M059J (cell line): ENCODE measurements around the gene PLCH2. TPM values are rescaled to one million over a fixed set of nuclear protein-coding genes. Genes with fewer than 3 reads are reported as not detected.

Experiments used
- DNase-seq: peaks from one replicate; pipeline ENCODE4 v3.0.0-alpha.2; 2012; ENCODE audit warnings: low read depth
- total RNA-seq: library from RNA; depleted of rRNA; stranded (reverse); fragments of >200 nt; shearing (Covaris generic); gene quantifications from 2 replicates; pipeline ENCODE4 v1.2.3, GENCODE V29; 2014

Gene PLCH2
- total RNA-seq, 1 experiment from 2014 or later = not detected

DNA sequence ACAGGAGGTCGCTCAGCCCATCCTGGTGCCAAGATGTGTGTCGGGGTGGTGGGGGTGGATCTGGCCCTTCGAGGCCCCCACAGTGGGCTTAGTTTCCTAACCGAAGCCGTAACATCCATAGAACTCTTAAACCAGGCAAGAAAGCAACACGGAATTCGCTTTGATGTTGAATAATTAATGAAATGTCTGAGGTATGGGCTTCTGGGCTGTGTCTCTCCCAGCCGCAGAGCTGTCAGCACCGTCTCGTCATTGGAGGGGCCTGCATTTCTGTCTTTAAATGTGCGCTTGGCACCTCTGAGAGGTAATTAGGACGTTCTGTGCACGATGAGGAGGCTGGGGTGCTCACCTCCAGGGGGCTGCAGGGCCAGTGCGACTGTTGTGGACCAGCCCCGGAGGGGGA, 13.3 kb upstream of the PLCH2 start:
- DNase-seq = no peak

DNA sequence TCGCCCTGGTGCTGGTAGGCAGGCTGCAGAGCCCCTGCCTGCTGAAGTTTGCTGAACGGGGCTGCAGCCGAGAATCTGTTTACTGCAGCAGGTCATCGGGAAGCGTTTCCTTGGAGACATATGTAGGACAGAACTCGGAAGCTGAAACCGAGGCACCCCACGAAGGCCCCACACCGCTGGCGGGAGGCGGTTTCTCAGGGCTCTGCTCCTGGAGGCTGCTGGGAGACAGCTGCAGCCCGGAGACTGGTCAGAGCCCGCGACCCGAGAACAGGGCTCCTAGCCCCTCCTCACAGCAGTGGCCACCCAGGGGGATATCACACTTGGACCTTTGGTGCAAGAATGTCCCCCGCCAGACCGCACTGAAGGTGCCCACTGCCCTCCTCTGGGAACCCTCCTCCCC, 12.7 kb upstream of the PLCH2 start:
- no peak for DNase-seq

DNA sequence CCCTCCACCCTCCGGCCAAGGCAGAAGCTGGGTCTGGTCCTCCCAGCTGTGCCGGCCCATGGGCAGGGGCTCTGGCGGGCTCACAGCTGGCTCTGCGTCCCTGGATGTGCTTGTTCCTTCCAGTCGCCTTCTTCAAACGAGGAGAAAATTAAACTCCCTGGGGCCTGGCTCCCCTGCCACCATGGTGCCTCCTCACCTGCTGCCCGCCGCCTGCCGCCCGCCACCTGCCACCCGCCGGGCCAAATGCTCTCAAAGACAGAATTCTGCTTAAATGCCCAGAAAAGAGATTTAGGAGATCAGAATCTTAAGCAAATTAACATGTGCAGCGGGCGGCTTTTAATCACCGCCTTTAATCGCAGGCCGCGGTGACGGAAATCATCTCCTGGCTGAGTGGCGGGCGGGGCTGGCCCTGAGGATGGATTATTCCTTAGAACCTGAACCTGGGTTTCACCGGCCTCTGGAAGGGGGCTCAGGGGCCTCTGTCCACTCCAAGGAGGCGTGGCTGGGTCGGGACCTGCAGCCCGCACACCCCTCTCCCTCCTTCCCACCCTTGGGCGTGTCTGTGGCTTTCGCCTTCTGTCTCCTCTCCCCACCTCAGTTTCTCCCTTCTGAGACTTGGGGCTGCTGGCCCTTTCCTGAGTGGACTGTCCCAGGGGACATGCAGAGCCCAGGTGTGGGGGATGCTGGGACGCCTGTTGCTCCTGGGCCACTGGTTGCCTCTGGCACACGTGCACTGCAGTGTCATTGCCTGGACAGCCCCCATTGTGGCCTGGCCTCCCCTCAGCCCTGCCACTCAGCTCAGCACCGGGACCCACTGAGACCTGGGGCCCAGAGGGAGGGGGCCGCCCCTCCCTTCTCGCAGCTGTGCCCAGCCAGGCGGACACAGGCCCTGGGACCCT, 10.5 kb upstream of the PLCH2 start:
- DNase-seq = no peak

DNA sequence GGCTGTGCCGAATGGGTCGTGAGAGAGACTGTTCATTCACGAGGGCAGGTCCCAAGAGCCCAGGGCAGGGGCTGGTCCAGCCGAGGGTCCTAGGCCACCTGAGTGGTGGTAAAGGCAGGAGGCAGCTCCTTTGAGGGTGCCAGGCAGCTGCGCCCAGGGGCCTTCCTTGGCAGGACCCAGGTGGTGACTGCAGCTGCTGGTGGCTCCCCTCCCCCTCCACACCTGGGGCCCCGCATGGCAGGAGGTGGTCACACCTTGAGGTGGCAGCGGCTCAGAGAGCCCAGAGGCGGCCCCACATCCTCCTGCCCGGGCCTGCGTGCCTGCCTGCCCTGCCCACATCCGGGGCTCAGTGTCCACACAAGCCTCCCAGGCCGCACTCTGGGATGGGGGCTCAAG, 9.8 kb upstream of the PLCH2 start:
- no peak for DNase-seq

DNA sequence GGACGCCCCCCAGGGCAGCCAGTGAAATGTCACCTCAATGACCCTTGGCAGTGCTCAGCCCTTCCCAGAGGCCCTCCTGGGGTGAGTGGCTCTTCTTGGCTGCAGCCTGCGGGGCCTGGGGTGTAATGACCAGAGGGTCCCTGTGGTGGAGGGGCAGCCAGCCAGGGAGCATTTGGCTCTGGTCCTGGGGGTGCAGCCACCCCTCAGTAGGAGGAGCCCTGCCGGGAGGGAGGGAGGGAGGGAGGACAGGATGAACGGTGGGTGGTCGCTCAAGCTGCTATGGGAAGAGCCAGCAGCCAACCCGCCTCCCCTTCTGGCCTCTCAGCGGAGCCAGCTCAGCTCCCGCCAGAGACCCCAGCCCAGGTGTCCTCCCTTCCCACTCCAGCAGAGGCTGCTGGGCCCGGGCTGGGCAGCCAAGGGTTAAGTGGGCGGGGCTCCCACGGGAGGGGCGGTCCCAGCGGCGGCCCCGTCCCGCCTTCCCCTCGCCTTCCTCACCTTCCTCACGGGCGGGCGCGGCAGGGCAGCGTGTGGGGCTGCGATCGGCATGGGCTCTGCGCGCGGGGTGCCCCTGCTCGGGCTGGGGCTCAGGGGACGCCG, 9.0 kb upstream of the PLCH2 start:
- DNase-seq = no peak

DNA sequence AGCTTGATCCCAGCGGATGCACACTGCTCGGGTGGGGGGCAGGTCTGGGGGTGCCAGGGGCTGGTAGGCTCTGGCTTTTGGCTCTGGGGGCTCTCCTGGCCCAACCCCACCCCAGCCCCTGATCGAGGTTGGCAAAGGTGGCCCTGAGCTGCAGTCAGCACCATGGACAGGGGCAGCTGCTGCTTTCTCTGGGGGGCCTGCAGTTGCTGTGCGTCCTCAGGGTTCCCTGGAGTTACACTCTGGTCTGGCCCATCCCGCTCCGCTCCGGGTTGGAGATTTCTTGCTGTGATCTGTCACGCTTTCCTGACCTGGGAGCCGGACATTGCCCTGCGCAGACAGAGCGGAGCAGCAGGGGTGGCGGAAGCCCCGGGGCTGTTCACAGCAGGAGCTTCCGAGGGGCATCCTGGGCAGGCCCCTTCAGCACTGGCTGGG, 8.0 kb upstream of the PLCH2 start:
- no peak for DNase-seq

DNA sequence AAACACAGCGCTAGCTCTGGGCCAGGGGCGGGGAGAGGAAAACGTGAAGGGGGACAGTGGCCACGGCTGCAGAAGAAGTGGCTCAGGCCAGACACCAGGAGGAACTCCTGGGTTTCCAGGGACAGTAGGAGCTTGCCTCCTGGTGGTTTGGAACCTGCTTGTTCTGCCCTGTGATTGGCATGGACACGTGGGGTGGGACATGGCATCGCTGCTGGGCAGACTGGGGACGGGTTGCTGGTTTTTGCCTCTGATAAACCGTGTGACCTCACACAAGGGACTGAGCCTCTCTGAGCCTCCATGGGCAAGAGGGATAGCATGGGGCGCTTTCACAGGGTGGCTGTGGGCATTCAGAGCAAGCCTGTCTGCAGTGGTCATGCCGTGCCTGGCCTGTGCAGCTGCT, 7.5 kb upstream of the PLCH2 start:
- DNase-seq = no peak

DNA sequence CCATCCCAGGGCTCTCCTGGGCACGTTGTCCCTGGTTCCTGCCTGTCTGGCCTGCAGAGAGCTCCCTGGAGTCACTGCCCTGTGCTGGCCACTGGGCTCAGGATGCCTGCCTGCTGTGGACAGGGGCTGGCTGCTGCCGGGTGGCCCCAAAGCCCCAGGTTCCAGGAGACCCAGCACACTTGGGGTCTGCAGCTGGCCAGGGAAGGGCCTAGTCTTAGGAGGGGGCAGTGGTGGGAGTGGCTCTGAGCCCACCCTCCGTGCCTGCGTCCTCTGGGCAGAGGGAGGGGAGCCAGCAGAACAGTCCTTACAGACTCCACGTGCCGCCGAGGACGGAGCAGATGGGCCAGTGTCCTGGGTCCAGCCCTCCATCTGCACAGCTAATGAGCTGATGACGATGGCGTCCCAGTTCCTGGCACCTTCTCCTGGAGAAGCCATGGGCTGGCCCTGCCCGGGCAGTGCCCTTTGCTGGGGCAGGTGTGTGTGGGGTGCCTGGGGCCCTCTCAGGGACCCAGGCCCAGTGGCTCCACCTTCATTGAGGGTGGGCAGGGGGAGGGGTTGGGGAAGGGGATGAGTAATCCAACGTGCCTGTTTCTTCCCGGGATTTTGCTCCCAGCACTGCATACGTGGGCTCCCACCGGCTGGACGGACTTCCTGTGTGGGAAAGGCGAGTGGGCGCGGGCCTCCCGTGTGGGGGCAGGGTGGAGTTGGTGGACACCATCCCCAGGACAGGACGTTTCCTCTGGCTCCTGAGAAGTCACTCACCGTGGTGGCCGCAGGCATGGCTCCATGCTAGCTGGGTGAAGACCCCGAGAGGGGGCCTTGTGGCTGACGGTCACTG, 6.8 kb upstream of the PLCH2 start:
- DNase-seq = no peak

DNA sequence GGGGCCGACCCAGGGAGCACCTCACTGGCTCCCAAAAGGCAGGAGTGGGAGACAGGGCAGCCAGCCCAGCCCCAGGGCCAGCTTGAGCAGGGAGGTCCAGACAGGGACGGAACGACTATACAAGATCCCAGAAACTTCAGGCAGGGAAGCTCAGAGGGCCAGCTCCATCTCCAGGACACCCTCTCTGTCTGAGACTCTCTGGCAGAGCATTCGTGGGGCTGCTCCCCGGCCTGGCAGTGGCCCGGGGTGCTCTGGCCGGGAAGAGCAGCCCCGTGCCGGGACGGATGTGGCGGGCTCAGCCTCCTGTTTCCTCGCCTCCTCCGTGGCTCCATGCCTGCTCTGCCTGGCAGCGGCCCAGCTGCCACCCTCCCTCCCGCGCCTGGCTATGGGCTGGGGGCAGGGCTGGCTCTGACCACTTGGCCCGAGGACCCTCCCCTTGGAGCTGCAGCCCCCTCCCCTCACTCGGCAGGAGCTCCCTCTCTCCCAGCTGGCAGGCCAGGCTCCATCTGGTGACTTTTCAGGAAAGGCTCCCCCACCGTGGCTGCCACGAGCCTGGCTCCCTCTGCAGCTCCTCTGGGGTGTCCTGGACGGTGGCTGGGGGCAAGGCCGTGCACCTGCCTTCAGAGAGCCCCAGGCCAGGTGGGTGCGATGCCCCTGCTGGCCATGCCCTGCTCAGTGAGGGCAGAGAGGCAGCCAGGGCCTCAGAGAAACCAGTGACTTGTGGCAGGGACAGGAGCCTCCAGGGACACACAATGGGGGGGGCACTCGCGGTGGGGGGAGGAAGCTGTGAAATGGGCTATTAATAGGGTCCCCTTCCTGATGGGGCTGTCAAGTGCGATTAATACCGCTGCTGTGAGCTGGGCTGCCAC, 5.6 kb upstream of the PLCH2 start:
- no peak for DNase-seq

DNA sequence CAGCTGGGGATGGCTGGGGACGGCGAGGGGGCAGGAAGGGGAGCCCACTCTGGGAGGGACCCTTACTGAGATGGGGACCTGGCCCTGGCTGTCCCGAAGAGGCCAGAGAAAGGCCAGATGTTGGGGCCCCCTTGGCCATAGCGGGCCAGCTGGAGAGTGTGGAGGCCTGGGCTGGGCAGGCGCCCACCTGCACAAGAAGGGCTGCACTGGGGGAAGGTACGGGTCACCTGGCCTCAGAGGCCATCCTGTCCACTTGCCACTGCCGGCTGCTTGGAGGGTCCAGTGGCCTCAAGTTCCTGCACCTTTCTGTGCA, 5.0 kb upstream of the PLCH2 start:
- DNase-seq = no peak

DNA sequence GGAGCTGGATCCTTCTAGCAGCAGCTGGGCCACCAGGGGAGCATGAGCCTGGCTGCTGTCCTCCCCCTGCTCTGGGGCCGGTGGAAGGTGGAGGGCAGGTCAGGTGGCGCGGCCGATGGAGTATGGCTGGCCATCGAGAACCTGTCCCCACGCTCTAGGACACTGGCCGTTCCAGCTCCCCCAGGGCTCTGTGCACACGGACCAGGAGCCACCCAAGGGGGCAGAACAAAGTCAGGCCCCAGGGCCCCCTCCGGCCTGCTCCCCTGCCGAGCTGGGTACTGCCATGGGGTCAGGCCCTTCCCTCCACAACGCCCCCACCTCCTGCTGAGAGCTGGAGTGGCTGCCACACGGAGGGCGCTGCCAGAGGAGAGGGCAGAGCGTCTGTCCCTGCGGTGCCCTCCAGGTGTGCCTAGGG, 4.5 kb upstream of the PLCH2 start:
- no peak for DNase-seq

DNA sequence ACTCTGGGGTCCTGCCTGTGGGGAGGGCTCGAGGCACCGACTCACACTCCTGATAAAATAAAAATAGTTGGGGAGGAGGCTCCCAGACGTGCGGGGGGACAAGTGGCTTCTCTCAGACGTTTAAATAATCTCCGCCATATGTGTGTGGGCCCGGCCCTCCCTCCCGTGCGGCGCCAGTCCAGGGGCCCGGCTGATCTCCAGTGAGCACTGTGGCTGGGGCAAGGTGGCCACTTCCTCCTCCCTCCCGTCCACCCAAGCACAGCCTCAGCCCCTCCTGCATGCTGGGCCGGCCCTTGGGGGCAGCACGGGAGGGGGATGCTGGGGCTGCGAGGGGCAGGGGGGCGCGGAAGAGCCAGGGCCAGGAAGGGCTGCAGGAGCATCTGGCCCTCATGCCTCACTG, 4.0 kb upstream of the PLCH2 start:
- DNase-seq = no peak

DNA sequence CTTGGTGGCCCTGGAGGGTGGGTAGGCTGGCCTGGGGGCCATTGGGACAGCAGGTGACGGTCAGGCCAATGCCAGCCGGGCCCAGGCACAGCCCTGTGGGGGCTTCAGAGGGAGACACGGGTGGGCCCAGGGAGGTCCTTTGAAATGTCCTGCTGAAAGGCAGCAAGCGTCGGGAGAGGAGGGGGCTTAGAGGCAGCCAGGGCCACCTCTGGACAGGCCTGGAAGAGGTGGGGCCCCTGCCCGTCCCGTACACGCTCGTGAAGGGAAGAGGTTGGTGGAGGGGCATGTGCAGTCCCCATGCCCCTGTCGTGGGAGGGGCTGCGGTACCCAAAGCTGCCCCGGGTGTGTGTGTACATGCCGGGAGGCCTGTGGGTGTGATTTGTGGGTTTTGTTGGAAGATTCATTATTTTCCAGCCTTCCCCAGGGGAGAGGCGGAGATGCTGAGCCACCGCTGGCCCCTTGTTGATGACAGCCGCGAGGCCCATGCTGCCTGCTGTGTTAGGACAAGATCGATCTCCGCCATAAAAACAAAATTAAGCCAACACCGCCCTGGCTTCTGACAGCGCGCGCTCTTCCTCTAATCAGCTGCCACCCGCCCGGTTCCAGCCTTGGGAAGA, 3.4 kb upstream of the PLCH2 start:
- DNase-seq = no peak

DNA sequence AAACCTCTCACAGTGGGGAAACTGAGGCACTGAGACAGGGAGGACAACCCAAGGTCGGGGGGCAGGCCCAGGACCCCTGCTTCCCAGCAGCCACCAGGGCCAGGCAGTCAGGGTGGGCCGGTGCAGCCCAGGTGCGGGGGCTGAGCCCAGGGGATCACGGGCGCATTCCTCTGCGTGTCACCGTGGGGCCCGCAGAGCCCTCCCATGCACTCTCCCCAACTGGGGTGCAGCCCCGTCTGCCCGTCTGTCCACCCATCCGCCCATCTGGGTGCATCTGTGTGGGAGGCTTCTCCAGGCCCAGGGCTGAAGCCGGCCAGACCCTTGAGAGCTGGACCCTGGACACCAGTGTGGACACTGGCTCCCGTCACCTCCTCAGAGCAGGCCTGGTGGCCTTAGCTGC, 2.9 kb upstream of the PLCH2 start:
- DNase-seq = no peak

DNA sequence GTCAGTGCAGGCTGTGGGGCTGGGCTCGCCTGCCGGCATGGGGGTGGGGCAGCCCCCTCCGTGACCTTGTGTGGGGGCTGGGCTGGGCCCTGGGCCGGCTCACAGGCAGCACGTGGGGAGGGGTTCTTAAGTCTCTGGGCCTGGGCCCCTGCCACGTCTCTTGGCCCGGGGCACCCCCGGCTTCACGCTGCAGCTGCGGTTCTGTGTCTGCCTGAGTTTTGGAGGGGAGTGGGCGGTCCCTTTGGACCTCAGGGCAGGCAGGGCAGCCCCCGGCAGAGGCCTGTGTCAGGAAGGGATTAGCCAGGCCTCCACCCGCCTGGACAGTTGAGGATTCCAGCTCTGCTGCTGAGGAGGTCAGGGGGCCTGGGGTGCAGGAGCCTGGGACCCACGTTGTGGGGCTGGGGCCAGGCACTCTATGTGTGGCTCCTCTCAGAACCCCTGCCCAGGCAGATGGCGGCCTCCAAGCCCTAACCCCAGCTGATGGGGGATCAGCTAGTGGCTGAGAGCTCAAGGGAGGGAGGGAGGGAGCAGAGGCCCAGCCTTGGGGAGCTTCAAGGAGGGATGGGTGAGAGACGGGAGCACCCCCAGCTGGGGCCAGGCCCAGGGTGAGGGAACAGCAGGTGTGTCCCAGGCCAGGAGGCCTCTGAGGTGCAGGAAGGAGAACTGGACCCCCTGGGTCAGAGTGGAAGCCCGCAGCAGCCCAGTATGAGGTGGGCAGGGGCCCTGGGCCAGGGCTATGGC, 1.8 kb upstream of the PLCH2 start:
- DNase-seq = no peak

DNA sequence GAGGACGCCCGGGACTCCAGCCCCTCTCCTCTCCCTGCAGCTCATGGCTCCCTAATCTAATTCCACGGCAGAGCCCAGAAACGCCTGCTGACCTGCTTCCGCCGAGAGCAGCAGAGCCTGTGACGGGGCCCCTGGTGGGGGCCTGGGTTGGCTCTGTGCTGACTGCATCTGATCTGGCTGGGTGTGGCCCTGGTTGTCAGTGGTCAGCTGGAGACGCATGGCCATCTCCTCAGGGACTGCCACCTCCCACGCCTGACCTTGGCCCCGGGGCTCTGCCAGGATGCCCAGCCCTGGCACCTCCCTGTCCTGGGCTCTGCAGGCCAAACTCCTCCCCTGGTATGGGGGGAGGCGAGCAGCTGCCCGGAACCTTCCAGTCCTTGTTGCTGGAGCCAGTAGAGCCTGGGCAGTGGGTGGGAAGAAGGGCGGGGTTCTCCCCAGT, 1.1 kb upstream of the PLCH2 start:
- no peak for DNase-seq

DNA sequence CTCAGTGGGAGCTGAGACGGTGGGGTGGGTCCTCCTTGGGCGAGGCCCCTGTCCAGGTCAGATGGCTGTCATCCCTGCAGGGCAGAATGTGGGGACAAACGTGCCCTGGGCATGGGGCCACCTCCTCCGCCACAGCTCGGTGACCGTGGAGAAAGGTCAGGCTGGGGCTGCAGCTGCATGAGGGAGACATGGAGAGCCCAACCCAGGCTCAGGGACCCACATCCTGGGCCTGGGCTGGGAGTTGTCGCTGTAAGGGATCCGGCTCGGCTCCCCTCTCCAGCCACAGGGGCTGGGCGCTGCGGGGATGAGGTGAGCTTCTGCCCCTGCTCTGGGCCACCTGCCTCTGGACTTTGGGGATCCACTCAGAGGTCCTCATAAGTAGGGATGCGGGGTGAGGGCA, 518 bp upstream of the PLCH2 start:
- no peak for DNase-seq

DNA sequence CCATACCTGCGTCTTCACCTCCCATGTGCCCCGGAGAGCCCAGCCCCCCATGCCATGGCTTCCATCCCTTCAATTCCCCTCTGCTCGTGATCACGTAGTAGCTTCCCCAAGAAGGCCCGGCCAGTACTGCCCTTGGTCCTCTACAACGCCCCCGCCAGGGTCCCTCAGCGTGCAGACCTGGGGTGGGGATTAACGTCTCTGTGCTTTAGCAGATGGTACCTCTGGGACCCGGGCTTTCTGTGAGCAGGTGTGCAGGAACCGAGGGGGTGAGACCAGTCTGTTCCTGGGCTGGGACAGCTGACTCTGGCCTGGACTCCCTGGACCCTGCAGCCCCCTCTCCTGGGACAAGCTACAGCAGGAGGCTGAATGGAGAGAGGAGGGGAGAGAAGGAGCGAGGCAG, 1.2 kb downstream of the PLCH2 start:
- DNase-seq = no peak

DNA sequence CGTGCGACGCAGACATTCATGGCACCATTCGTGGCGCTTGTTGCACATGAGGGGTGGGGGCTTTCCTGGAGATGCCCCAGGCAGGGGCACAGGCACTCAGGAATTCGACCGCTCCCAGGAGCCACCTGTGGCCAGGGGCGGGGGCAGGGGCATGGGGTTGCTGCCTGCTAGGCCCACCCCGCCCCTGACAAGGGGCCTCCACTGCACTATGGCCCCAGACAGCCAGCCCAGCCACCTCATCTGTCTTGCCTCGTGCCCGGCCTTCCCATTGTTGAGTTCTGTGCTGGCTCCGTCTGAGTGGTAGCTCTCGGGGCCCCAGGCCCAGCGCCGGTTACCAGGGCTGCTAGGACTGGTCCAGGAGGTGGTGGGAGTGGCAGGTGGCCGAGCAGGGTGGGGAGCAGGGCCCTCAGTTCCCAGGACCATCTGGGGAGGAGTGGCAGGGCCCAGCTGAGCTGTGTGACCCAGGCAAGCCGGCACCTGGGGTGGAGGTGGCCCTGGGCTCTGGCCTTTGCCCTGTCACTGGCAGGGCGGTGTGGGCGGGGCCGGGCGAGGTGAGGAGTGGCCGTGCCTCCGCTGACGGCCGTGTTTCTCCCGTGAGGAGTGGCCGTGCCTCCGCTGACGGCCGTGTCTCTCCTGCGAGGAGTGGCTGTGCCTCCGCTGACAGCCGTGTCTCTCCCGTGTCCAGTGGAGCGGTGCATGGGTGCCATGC, 1.9 kb downstream of the PLCH2 start:
- DNase-seq = no peak

DNA sequence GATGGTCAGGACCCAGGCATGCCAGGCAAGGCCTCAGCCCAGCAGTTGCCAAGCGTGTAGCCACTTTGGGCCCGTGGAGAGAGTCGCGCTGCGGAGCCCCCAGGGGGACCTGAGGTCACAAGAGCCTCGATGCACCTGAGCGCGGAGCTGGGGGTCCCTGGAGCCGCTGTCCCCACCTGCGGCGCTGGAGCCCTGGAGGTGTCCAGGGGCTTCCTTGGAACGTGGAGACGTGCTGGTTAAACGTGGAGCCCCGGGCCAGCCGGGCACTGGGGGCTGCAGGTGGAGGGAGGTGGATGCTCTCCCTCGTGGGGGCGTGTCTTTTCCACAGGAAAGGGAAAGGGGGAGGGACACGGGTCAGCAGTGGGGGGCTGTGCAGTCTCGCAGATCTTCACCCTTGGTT, 3.1 kb downstream of the PLCH2 start:
- DNase-seq = no peak
